Mucosa of rectum (tissue), 2 donors: ENCODE results near the gene CLEC19A.

ENCODE experiments used
- H3K27ac ChIP-seq, 2 donors: one replicate each; pipeline ENCODE4 v1.7.0; 2013; ENCODE audit warnings: inconsistent platforms in 2 of 2, low read depth in 2 of 2, low read length in 2 of 2
- H3K27me3 ChIP-seq, 2 donors: one replicate each; pipeline ENCODE4 v1.7.0; 2013; ENCODE audit warnings: low read length in 2 of 2; ENCODE audit not compliant: control insufficient read depth in 2 of 2, insufficient read depth in 2 of 2
- H3K36me3 ChIP-seq, 2 donors: one replicate each; pipeline ENCODE4 v1.7.0; 2013; ENCODE audit warnings: low read length in 2 of 2; ENCODE audit not compliant: control insufficient read depth in 2 of 2, insufficient read depth in 2 of 2
- H3K4me1 ChIP-seq, 2 donors: one replicate each; pipeline ENCODE4 v1.7.0; 2013; ENCODE audit warnings: low read length in 2 of 2, mild to moderate bottlenecking in 1 of 2; ENCODE audit not compliant: control insufficient read depth in 2 of 2, insufficient read depth in 2 of 2
- H3K4me3 ChIP-seq, 2 donors: one replicate each; pipeline ENCODE4 v1.7.0; 2013; ENCODE audit warnings: low read length in 2 of 2
- H3K9ac ChIP-seq, 2 donors: one replicate each; pipeline ENCODE4 v1.7.0; 2013; ENCODE audit warnings: low read length in 2 of 2, low read depth in 1 of 2, mild to moderate bottlenecking in 1 of 2
- H3K9me3 ChIP-seq, 2 donors: one replicate each; pipeline ENCODE4 v1.7.0; 2013; ENCODE audit warnings: low read length in 2 of 2; ENCODE audit not compliant: control insufficient read depth in 2 of 2
- donor health status: healthy.
- donor health status: Normal muscosa, but diverticular disease.

Gene CLEC19A

GRCh38 chr16:19344980-19345379, 59.4 kb downstream of the CLEC19A start:
- no peaks in the 10 kb centered on the region for H3K36me3 ChIP-seq
- no peaks in the 10 kb centered on the region for H3K4me1 ChIP-seq
- no peak overlapping the region for H3K27ac ChIP-seq
- no peaks in the 10 kb centered on the region for H3K9me3 ChIP-seq
- H3K9ac ChIP-seq = no peak overlapping the region
- H3K4me3 ChIP-seq = no peak overlapping the region
- H3K27me3 ChIP-seq = peaks cover 0 to 3% of the 10 kb centered on the region in 2 donors

GRCh38 chr16:19346335-19346922, 60.9 kb downstream of the CLEC19A start:
- H3K9me3 ChIP-seq = no peaks in the 10 kb centered on the region
- no peaks in the 10 kb centered on the region for H3K36me3 ChIP-seq
- no peaks in the 10 kb centered on the region for H3K4me1 ChIP-seq
- no peak overlapping the region for H3K9ac ChIP-seq
- H3K27ac ChIP-seq = no peak overlapping the region
- H3K27me3 ChIP-seq = peaks cover 0 to 3% of the 10 kb centered on the region in 2 donors
- H3K4me3 ChIP-seq = no peak overlapping the region

- Histone ChIP-seq H3K27ac (no peak overlapping the region), H3K4me1 (no peaks in the 10 kb centered on the region), H3K4me3 (no peak overlapping the region)
Observed at GRCh38 chr16:19348125-19348524, 62.6 kb downstream of the CLEC19A start.

GRCh38 chr16:19348578-19349315, 63.2 kb downstream of the CLEC19A start:
- Histone ChIP-seq H3K9me3 (no peaks in the 10 kb centered on the region), H3K27ac (no peak overlapping the region), H3K4me3 (no peak overlapping the region), H3K27me3 (peaks cover 0 to 3% of the 10 kb centered on the region in 2 donors), H3K4me1 (no peaks in the 10 kb centered on the region), H3K9ac (no peak overlapping the region), H3K36me3 (no peaks in the 10 kb centered on the region)

More at GRCh38 chr16:19348125-19348524, 62.6 kb downstream of the CLEC19A start:
- no peak overlapping the region for H3K9ac ChIP-seq
- no peaks in the 10 kb centered on the region for H3K36me3 ChIP-seq
- no peaks in the 10 kb centered on the region for H3K9me3 ChIP-seq
- peaks cover 0 to 3% of the 10 kb centered on the region in 2 donors for H3K27me3 ChIP-seq

- no peak overlapping the region for H3K27ac ChIP-seq
- H3K4me3 ChIP-seq = no peak overlapping the region
- H3K9me3 ChIP-seq = no peaks in the 10 kb centered on the region
- H3K4me1 ChIP-seq = no peaks in the 10 kb centered on the region
- no peaks in the 10 kb centered on the region for H3K27me3 ChIP-seq
- no peak overlapping the region for H3K9ac ChIP-seq
- H3K36me3 ChIP-seq = no peaks in the 10 kb centered on the region
Observed at GRCh38 chr16:19354371-19354770, 68.8 kb downstream of the CLEC19A start.

- Histone ChIP-seq H3K27me3 (no peaks in the 10 kb centered on the region), H3K4me1 (no peaks in the 10 kb centered on the region), H3K9me3 (no peaks in the 10 kb centered on the region), H3K27ac (no peak overlapping the region), H3K36me3 (no peaks in the 10 kb centered on the region), H3K4me3 (no peak overlapping the region), H3K9ac (no peak overlapping the region)
Observed at GRCh38 chr16:19356024-19356952, 70.8 kb downstream of the CLEC19A start.

GRCh38 chr16:19359556-19359955, 74.0 kb downstream of the CLEC19A start:
- H3K9ac ChIP-seq = no peak overlapping the region
- H3K9me3 ChIP-seq = no peaks in the 10 kb centered on the region
- no peak overlapping the region for H3K4me3 ChIP-seq
- no peaks in the 10 kb centered on the region for H3K4me1 ChIP-seq
- no peaks in the 10 kb centered on the region for H3K27me3 ChIP-seq
- H3K27ac ChIP-seq = no peak overlapping the region
- H3K36me3 ChIP-seq = no peaks in the 10 kb centered on the region
